Vagina (tissue), 2 donors: Measurements from ENCODE around the gene TMEFF1.

Source experiments
- POLR2A ChIP-seq, 2 donors: fragments of 450-650 bp; IDR thresholded peaks; one replicate each; pipeline ENCODE4 v1.6.1; 2017; ENCODE audit warnings: antibody characterized with exemption in 2 of 2, mild to moderate bottlenecking in 2 of 2, moderate library complexity in 2 of 2
- POLR2AphosphoS5 ChIP-seq, 2 donors: sonication (generic); formaldehyde crosslinking; IDR thresholded peaks; one replicate each; pipeline ENCODE4 v1.9.0; 2017; ENCODE audit warnings: antibody characterized with exemption in 2 of 2, mild to moderate bottlenecking in 2 of 2, low read depth in 1 of 2; ENCODE audit not compliant: insufficient read depth in 1 of 2
- TF ChIP-seq, protein P1 (sequence below), 3 experiments: fragments of 450-650 bp in 2 of 3; fragments of 200-600 bp in 1 of 3; sonication (generic) in 1 of 3; IDR thresholded peaks; one replicate each; pipeline ENCODE4 v1.5.1; 2017 to 2019; ENCODE audit warnings: antibody characterized with exemption in 3 of 3, mild to moderate bottlenecking in 2 of 3, moderate library complexity in 2 of 3

GRCh38 chr9:100595391-100596199 is 122.6 kb downstream of the TMEFF1 start:
- TF ChIP-seq, protein P1, sequence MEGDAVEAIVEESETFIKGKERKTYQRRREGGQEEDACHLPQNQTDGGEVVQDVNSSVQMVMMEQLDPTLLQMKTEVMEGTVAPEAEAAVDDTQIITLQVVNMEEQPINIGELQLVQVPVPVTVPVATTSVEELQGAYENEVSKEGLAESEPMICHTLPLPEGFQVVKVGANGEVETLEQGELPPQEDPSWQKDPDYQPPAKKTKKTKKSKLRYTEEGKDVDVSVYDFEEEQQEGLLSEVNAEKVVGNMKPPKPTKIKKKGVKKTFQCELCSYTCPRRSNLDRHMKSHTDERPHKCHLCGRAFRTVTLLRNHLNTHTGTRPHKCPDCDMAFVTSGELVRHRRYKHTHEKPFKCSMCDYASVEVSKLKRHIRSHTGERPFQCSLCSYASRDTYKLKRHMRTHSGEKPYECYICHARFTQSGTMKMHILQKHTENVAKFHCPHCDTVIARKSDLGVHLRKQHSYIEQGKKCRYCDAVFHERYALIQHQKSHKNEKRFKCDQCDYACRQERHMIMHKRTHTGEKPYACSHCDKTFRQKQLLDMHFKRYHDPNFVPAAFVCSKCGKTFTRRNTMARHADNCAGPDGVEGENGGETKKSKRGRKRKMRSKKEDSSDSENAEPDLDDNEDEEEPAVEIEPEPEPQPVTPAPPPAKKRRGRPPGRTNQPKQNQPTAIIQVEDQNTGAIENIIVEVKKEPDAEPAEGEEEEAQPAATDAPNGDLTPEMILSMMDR (IDR thresholded peaks at IDR 0.05) = peak; percentile 47 to 72 (median 66)
- TF ChIP-seq POLR2A (IDR thresholded peaks at IDR 0.05) = no peak
- peak in 1 of 2 donors; percentile 21 for TF ChIP-seq POLR2AphosphoS5 (IDR thresholded peaks at IDR 0.05; ENCODE audit: insufficient read depth in 1 of 2, low read depth in 1 of 2)
